ENCODE measurements around the gene EXOG.

DNA sequence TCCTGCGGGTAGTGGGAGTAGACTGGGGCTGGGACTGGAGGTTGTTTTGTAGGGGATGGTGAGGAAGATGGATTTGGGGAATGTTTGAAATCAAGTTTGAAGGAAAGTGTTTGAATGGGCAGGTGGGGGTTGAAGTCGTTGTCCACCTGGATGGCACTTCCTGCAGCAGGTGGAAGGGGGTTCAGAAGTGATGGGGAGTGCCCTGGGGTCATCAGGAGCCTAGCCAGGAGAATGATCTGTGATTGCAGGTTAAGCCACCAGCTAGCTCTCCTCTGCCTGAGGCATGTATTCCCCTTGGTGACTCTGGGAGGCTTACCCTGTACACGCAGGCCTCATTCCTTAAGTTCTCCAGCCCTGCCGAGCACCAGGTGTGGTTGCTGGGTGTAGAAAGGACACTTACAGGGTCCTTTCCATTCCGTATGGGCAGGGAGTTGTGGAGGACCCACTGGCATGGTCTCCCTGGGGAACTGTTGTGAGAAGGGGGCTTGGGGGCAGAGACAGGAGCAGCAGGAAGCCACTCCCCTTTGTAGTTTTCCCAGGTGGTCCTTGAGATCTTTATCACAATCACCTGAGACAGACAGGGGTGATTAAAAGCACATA is 19.9 kb upstream of the EXOG start:
- TF ChIP-seq POLR2A (IDR thresholded peaks at IDR 0.05): no peak
- TF ChIP-seq, protein P1, sequence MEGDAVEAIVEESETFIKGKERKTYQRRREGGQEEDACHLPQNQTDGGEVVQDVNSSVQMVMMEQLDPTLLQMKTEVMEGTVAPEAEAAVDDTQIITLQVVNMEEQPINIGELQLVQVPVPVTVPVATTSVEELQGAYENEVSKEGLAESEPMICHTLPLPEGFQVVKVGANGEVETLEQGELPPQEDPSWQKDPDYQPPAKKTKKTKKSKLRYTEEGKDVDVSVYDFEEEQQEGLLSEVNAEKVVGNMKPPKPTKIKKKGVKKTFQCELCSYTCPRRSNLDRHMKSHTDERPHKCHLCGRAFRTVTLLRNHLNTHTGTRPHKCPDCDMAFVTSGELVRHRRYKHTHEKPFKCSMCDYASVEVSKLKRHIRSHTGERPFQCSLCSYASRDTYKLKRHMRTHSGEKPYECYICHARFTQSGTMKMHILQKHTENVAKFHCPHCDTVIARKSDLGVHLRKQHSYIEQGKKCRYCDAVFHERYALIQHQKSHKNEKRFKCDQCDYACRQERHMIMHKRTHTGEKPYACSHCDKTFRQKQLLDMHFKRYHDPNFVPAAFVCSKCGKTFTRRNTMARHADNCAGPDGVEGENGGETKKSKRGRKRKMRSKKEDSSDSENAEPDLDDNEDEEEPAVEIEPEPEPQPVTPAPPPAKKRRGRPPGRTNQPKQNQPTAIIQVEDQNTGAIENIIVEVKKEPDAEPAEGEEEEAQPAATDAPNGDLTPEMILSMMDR (IDR thresholded peaks at IDR 0.05): no peak

Measured in uterus (tissue), 2 donors.